Muscle layer of colon (tissue), 2 donors: ENCODE results near the gene TRIM2.

ENCODE experiments used
- H3K27ac ChIP-seq: one replicate; pipeline ENCODE4 v1.7.0; 2013; ENCODE audit warnings: low read depth, mild to moderate bottlenecking, low read length, moderate library complexity
- H3K27me3 ChIP-seq, 2 donors: one replicate each; pipeline ENCODE4 v1.7.0; 2013; ENCODE audit warnings: low read length in 2 of 2, mild to moderate bottlenecking in 2 of 2; ENCODE audit not compliant: insufficient read depth in 2 of 2, control insufficient read depth in 1 of 2
- H3K36me3 ChIP-seq: one replicate; pipeline ENCODE4 v1.7.0; 2013; ENCODE audit warnings: mild to moderate bottlenecking, low read length; ENCODE audit not compliant: insufficient read depth
- H3K4me1 ChIP-seq: one replicate; pipeline ENCODE4 v1.7.0; 2013; ENCODE audit warnings: mild to moderate bottlenecking, low read length; ENCODE audit not compliant: insufficient read depth
- H3K4me3 ChIP-seq, 2 donors: one replicate each; pipeline ENCODE4 v1.7.0; 2013; ENCODE audit warnings: low read length in 2 of 2, low read depth in 1 of 2, mild to moderate bottlenecking in 1 of 2, moderate library complexity in 1 of 2
- H3K9ac ChIP-seq: one replicate; pipeline ENCODE4 v1.7.0; 2013; ENCODE audit warnings: low read length
- H3K9me3 ChIP-seq: one replicate; pipeline ENCODE4 v1.7.0; 2013; ENCODE audit warnings: mild to moderate bottlenecking, low read length
- donor health status: abdominal sarcoma.
- donor health status: Adenocarcinoma of cecum.

TRIM2 gene

DNA sequence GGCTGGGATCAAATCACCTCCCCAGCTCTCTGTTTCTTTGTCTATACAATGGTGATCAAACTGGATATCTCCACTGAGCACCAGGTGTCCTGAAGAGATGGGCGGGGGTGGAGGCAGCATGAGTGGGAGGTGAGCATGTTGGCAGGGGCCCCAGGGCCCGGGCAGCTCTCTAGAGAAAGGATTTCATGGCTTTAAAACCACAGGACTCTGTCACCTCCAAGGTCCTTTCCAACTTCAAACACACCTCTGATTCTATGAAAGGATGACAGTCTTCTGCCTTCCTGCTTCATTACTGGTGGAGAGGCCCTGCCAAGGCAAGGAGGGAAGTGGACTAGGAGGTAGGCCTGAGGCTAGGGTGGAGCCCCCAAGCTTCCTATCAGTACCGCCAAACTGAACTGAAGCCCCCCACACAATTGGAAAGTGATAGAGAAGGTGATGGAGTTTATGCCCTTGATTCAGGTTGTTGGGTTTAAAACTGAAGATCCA is 38.6 kb downstream of the TRIM2 start:
- no peaks in the 10 kb centered on the region for H3K9me3 ChIP-seq
- H3K27ac ChIP-seq, result no peak overlapping the region
- no peak overlapping the region for H3K9ac ChIP-seq
- peaks cover 19% of the 10 kb centered on the region for H3K4me1 ChIP-seq
- no peaks in the 10 kb centered on the region for H3K27me3 ChIP-seq
- no peak overlapping the region for H3K4me3 ChIP-seq
- peaks cover 5% of the 10 kb centered on the region for H3K36me3 ChIP-seq

DNA sequence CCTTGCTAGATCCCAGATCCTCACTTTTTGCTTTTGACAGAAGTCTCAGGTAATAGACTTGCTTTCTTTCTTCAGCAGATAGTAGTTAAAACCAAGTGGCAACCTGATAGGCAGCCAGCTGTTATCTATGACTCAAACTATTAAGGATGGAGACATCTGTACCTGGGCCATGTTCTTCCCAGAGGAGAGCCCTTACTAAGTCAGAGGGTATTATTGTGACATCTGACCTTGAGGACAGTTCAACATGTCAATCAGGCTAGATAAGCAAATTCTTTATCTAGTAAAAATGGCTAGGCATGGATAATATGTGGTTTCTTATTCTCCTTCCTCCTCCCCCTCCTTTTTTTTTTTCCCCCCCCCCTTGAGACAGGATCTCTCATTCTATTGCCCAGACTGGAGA is 39.2 kb downstream of the TRIM2 start:
- H3K4me3 ChIP-seq, result no peak overlapping the region
- H3K9me3 ChIP-seq, result no peaks in the 10 kb centered on the region
- peaks cover 2% of the 10 kb centered on the region for H3K36me3 ChIP-seq
- peaks cover 21% of the 10 kb centered on the region for H3K4me1 ChIP-seq
- H3K9ac ChIP-seq, result no peak overlapping the region
- H3K27ac ChIP-seq, result no peak overlapping the region
- H3K27me3 ChIP-seq, result no peaks in the 10 kb centered on the region

DNA sequence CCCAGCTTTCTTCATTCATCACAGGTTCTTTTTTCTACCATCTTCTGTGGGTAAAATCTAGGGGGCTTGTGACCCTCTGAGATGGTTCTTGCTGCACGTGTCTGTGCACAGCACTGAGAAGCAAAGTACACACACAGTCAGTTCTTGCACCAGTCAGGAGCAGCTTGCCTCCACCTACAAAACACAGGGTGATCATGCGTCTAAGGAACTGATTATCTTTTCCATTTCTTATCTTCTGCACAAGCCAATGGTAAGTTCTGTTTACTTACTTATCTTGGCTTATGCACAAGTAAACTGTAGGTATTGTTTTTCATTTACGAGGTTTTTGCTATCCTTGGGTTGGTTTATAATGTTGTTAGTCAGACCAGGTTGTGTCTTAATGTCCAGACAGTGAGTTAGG is 40.7 kb downstream of the TRIM2 start:
- Histone ChIP-seq H3K9ac (no peak overlapping the region), H3K27me3 (no peaks in the 10 kb centered on the region), H3K27ac (no peak overlapping the region), H3K9me3 (no peaks in the 10 kb centered on the region), H3K4me3 (no peak overlapping the region), H3K36me3 (no peaks in the 10 kb centered on the region), H3K4me1 (peaks cover 29% of the 10 kb centered on the region)

- no peaks in the 10 kb centered on the region for H3K27me3 ChIP-seq
- no peak overlapping the region for H3K27ac ChIP-seq
- no peaks in the 10 kb centered on the region for H3K9me3 ChIP-seq
- peaks cover 29% of the 10 kb centered on the region for H3K4me1 ChIP-seq
- H3K4me3 ChIP-seq, result no peak overlapping the region
- no peak overlapping the region for H3K9ac ChIP-seq
- no peaks in the 10 kb centered on the region for H3K36me3 ChIP-seq
Measured at GRCh38 chr4:153245775-153246174, 41.5 kb downstream of the TRIM2 start.

- Histone ChIP-seq H3K4me1 (peaks cover 26% of the 10 kb centered on the region), H3K4me3 (no peak overlapping the region), H3K27ac (no peak overlapping the region), H3K9ac (no peak overlapping the region), H3K9me3 (no peaks in the 10 kb centered on the region), H3K27me3 (no peaks in the 10 kb centered on the region), H3K36me3 (no peaks in the 10 kb centered on the region)
Measured at GRCh38 chr4:153246446-153247115, 42.3 kb downstream of the TRIM2 start.

GRCh38 chr4:153247116-153247490 is 42.9 kb downstream of the TRIM2 start:
- no peak overlapping the region for H3K27ac ChIP-seq

DNA sequence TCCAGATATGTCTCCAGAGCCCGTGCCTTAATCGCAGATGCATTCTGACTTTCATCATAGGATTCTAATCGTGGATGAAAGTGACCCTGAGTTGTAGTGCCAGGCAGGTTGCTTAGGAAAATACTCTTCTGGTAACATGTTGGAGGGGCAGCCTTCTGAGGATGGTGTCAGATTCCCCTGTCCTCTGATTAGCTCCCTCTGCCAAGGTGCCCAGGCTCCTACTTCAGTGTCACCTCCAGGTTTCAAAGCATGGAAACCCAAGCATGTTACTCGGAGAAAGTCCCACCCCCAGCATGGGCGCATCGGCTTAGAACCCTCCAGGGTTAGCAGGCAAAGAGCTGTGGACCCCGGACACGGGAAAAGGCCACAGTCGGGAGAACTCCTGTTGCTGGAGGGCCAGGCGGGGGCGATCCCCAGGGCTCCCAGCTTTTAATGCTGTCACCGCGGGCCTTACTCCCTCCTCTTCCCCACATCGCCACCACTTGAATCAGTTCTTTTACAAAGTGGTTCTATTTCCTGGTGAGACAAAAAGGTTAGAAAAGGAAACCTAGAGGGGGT is 44.5 kb downstream of the TRIM2 start:
- Histone ChIP-seq H3K9me3 (no peaks in the 10 kb centered on the region), H3K36me3 (no peaks in the 10 kb centered on the region), H3K9ac (peak overlapping the region; percentile 26), H3K27me3 (no peaks in the 10 kb centered on the region), H3K4me1 (peaks cover 11% of the 10 kb centered on the region), H3K27ac (peak overlapping the region; percentile 3), H3K4me3 (peak overlapping the region; percentile 40 to 67)

More at GRCh38 chr4:153247116-153247490, 42.9 kb downstream of the TRIM2 start:
- Histone ChIP-seq H3K4me3 (no peak overlapping the region), H3K9me3 (no peaks in the 10 kb centered on the region), H3K9ac (no peak overlapping the region), H3K36me3 (no peaks in the 10 kb centered on the region), H3K27me3 (no peaks in the 10 kb centered on the region), H3K4me1 (peaks cover 21% of the 10 kb centered on the region)

DNA sequence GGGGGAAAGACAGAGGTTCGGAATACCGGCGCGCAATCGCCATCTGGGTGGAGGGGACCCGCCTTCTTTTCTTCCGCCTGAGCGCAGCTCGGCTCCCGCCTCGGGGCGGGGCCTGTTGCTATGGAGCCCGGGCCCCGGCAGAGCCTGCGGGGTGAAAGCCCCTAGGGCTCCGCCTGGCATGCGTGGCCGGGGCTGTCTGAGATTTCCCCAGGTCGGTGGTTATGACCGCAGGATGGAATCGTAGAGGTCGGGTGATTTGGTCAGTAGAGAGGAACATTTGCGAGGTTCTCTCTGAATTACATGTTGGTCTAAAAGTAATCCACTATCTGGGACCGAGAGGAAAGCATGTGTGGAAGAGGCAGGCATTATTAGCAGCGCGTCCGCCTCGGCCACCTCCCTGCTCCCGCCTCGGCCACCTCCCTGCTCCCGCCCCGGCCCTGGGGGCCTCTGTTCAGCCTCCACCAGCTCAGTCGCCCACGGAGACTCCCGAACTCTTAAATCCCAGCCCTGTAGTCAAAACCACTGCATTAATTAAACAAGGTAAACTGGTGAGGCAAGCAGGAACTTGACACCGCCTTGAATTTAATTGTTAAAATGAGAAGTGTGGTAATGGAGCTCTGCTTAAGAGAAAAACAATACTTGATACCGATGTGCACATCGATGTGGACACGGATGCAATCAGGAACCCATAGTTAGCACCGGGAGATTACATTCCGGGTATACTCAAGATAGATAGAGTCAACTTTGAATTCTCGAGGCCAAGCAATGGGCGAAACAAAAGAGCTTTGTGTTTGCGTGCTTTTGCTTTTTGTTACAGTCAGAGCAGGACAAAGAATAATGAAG is 45.2 kb downstream of the TRIM2 start:
- H3K9ac ChIP-seq, result peak overlapping the region; percentile 26
- H3K4me3 ChIP-seq, result peak overlapping the region; percentile 40 to 67
- H3K27me3 ChIP-seq, result no peaks in the 10 kb centered on the region
- no peaks in the 10 kb centered on the region for H3K36me3 ChIP-seq
- peaks cover 11% of the 10 kb centered on the region for H3K4me1 ChIP-seq
- H3K27ac ChIP-seq, result peak overlapping the region; percentile 53
- H3K9me3 ChIP-seq, result no peaks in the 10 kb centered on the region

GRCh38 chr4:153252122-153252521 is 47.9 kb downstream of the TRIM2 start:
- no peaks in the 10 kb centered on the region for H3K27me3 ChIP-seq
- H3K27ac ChIP-seq, result no peak overlapping the region

DNA sequence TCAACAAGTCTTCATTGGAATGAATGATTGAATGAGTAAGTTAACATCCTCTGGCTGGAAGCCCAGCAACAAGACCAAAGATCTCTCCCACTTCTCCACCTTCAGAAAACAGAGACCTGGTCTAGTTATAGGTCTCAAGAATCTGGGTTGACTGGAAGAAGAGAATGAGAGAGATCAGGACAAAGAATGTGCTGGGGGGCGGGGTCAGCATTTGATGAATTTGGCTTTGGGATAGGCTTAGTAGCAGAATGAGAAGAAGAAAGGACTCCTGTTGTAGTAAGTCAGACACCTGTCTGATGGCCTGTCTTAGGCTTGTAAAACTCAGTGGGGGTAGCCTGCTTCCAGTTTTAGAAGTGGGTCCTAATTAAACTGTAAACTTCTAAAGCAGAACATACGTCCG is 51.0 kb downstream of the TRIM2 start:
- H3K9ac ChIP-seq, result no peak overlapping the region
- peaks cover 8% of the 10 kb centered on the region for H3K4me1 ChIP-seq
- no peak overlapping the region for H3K4me3 ChIP-seq
- no peak overlapping the region for H3K27ac ChIP-seq
- no peaks in the 10 kb centered on the region for H3K9me3 ChIP-seq
- H3K36me3 ChIP-seq, result no peaks in the 10 kb centered on the region
- H3K27me3 ChIP-seq, result no peaks in the 10 kb centered on the region

More at GRCh38 chr4:153252122-153252521, 47.9 kb downstream of the TRIM2 start:
- Histone ChIP-seq H3K4me3 (no peak overlapping the region), H3K4me1 (peaks cover 11% of the 10 kb centered on the region), H3K9ac (no peak overlapping the region), H3K9me3 (no peaks in the 10 kb centered on the region), H3K36me3 (no peaks in the 10 kb centered on the region)

DNA sequence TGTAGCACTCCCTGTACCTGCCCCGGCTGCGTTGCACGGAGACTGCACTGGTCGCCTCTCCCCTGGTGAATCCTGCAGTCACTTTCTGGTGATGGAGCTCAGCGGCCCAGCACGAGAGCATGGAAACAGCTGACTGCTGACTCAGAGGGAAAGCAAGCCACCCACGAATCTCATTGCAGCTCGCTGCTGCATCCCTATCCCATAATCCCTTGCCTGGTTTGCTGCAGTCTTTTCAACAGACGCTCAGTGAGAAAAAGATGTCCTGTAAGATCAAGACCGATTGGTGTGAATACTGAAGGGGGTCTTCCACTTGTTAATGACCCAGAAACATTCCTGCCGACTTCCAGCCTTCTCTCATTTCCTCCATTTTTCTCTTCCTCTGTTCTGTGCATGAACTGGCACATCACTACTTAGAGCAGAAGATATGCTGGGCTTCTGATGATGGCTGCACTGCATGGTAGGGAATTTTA is 52.9 kb downstream of the TRIM2 start:
- Histone ChIP-seq H3K9me3 (no peaks in the 10 kb centered on the region), H3K27me3 (no peaks in the 10 kb centered on the region), H3K4me3 (peak overlapping the region in 1 of 2 donors; percentile 4), H3K36me3 (no peaks in the 10 kb centered on the region), H3K9ac (no peak overlapping the region), H3K27ac (peak overlapping the region; percentile 13), H3K4me1 (peaks cover 10% of the 10 kb centered on the region)
